HepG2 (cell line): ENCODE measurements around the gene LBR. TPM values are rescaled to one million over a fixed set of nuclear protein-coding genes. Genes with fewer than 3 reads are reported as not detected.

Experiments
- ARID4A ChIP-seq: sonication (generic); formaldehyde crosslinking; IDR thresholded peaks from 2 replicates; pipeline ENCODE4 v1.5.0; 2020; ENCODE audit warnings: mild to moderate bottlenecking, missing genetic modification reagents, borderline replicate concordance
- ATF2 ChIP-seq: sonication (generic); formaldehyde crosslinking; IDR thresholded peaks from 2 replicates; pipeline ENCODE4 v1.4.0; 2020; ENCODE audit warnings: missing genetic modification reagents
- DR1 ChIP-seq: sonication (generic); formaldehyde crosslinking; IDR thresholded peaks from 2 replicates; pipeline ENCODE4 v1.8.0; 2021; ENCODE audit warnings: mild to moderate bottlenecking, missing genetic modification reagents, inconsistent platforms
- HMG20A ChIP-seq: IDR thresholded peaks from 2 replicates; pipeline ENCODE4 v1.6.1; 2016; ENCODE audit warnings: borderline replicate concordance
- JUN ChIP-seq: sonication (generic); formaldehyde crosslinking; IDR thresholded peaks from 2 replicates; pipeline ENCODE4 v1.4.0; 2020; ENCODE audit warnings: mild to moderate bottlenecking, missing genetic modification reagents
- LCORL ChIP-seq, 2 experiments: fragments of 450-650 bp in 1 of 2; sonication (generic) in 1 of 2; formaldehyde crosslinking in 1 of 2; IDR thresholded peaks; 2 replicates each; pipeline versions ENCODE4 v1.5.0 to v1.6.1; 2017 to 2020; ENCODE audit warnings: antibody characterized with exemption in 1 of 2, missing genetic modification reagents in 1 of 2
- SMYD3 ChIP-seq: sonication (generic); formaldehyde crosslinking; IDR thresholded peaks from 2 replicates; pipeline ENCODE4 v1.8.1; 2023; ENCODE audit warnings: mild to moderate bottlenecking, missing genetic modification reagents
- TRIM24 ChIP-seq: sonication (generic); formaldehyde crosslinking; IDR thresholded peaks from 2 replicates; pipeline ENCODE4 v1.8.0; 2022; ENCODE audit warnings: mild to moderate bottlenecking, missing genetic modification reagents
- ZBTB20 ChIP-seq: sonication (generic); formaldehyde crosslinking; IDR thresholded peaks from 2 replicates; pipeline ENCODE4 v1.8.1; 2023; ENCODE audit warnings: missing genetic modification reagents, low read depth, mild to moderate bottlenecking, borderline replicate concordance
- ZBTB21 ChIP-seq: sonication (generic); formaldehyde crosslinking; IDR thresholded peaks from 2 replicates; pipeline ENCODE4 v1.4.0; 2020; ENCODE audit warnings: missing genetic modification reagents
- ZNF160 ChIP-seq: sonication (generic); formaldehyde crosslinking; IDR thresholded peaks from 2 replicates; pipeline ENCODE4 v1.8.0; 2022; ENCODE audit warnings: mild to moderate bottlenecking, inconsistent platforms, missing genetic modification reagents
- ZNF451 ChIP-seq: sonication (generic); formaldehyde crosslinking; IDR thresholded peaks from 2 replicates; pipeline ENCODE4 v1.5.0; 2020; ENCODE audit warnings: mild to moderate bottlenecking, missing genetic modification reagents
- ZNF766 ChIP-seq: sonication (generic); formaldehyde crosslinking; IDR thresholded peaks from 2 replicates; pipeline ENCODE4 v1.5.0; 2020; ENCODE audit warnings: missing genetic modification reagents, borderline replicate concordance
- ZNF768 ChIP-seq: sonication (generic); formaldehyde crosslinking; IDR thresholded peaks from 2 replicates; pipeline ENCODE4 v1.4.0; 2020; ENCODE audit warnings: missing genetic modification reagents
- ZSCAN25 ChIP-seq: sonication (generic); formaldehyde crosslinking; IDR thresholded peaks from 2 replicates; pipeline ENCODE4 v1.8.0; 2022; ENCODE audit warnings: mild to moderate bottlenecking, missing genetic modification reagents
- polyA plus RNA-seq, 8 experiments: library from polyadenylated mRNA; depleted of rRNA in 3 of 8; stranded (reverse) in 7 of 8; unstranded in 1 of 8; fragments of >200 nt; fragmentation: Illumina TruSeq in 4 of 8; extraction: Trizol in 4 of 8; gene quantifications; 2 replicates each; pipeline versions ENCODE4 v1.2.1 to v1.2.3, GENCODE V29; 2011 to 2016; ENCODE audit warnings: low read depth in 4 of 8, missing spikeins in 1 of 8, mixed read lengths in 1 of 8; ENCODE audit not compliant: insufficient read depth in 1 of 8
- total RNA-seq, 5 experiments: library from RNA; depleted of rRNA; stranded (reverse); fragments of >200 nt; fragmentation: Illumina TruSeq; extraction: Trizol; gene quantifications; 2 replicates each; pipeline ENCODE4 v1.2.3, GENCODE V29; 2016; ENCODE audit warnings: low read depth in 1 of 5
- TF ChIP-seq, protein P1 (sequence below): IDR thresholded peaks from 2 replicates; pipeline ENCODE4 v1.6.1; 2016; ENCODE audit warnings: control low read depth
- TF ChIP-seq, protein P2 (sequence below): sonication (generic); formaldehyde crosslinking; IDR thresholded peaks from 2 replicates; pipeline ENCODE4 v1.4.0; 2020; ENCODE audit warnings: mild to moderate bottlenecking, missing genetic modification reagents

The LBR gene
- total and polyA plus RNA-seq, 2 of the 13 experiments (the other 11 are each of a cell fraction or from before 2014, with no cell fraction given), result 38.9 to 76.7 TPM

DNA sequence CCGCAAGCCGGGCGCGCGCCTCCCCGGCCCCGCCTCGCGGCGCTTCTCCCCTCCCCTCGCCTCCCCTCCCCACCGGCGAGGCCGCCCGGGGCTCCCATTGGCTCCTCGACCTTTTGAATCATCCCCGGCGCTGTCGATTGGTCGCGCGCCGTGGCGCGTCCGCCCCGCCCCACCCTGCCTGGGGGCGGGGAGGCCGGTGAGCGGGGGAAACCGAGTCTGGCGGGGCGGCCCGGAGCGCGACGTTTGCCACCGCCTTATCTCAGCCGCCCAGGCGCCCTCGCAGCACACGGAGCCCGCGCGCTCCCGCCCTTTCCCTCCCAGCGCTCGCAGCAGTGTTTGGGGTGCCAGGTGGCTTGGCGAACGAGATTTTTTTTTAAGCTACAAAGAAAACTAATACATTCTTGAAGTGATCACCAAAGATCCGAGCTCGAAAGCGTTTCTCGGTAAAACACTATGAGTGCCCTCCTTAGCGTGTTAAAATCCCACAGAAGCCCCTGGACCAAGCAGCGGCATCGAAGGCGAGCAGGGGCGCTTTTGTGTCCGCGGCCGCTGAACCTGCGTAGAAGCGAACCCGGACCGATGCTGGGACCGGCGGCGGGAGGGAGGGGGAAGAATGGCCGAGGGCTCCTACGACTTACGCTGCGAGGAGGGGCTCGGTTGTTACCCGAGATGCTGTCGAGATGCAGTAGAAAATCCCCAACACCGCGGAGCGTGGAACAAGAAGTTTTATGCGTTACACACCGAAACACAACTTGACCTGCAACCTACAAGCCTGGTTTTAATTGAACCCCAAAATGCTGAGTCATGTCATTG lies 436 bp upstream of the LBR start (continued):
- no peak for TF ChIP-seq ZNF766
- TF ChIP-seq HMG20A (CRISPR knock-in tag), result no peak
- TF ChIP-seq, protein P1, sequence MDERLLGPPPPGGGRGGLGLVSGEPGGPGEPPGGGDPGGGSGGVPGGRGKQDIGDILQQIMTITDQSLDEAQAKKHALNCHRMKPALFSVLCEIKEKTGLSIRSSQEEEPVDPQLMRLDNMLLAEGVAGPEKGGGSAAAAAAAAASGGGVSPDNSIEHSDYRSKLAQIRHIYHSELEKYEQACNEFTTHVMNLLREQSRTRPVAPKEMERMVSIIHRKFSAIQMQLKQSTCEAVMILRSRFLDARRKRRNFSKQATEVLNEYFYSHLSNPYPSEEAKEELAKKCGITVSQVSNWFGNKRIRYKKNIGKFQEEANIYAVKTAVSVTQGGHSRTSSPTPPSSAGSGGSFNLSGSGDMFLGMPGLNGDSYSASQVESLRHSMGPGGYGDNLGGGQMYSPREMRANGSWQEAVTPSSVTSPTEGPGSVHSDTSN, result no peak
- no peak for TF ChIP-seq ZNF451 (CRISPR knock-in tag)
- no peak for TF ChIP-seq JUN
- peak; percentile 37 for TF ChIP-seq ARID4A (CRISPR knock-in tag)
- no peak; the same call in 1 of the 2 replicates for TF ChIP-seq ZBTB20
- no peak for TF ChIP-seq LCORL (IDR thresholded peaks at IDR 0.05)
- no peak for TF ChIP-seq LCORL (CRISPR knock-in tag; IDR thresholded peaks at IDR 0.05)
- TF ChIP-seq DR1, result no peak
- TF ChIP-seq ZNF768, result no peak
- TF ChIP-seq ATF2 (CRISPR knock-in tag), result no peak
- peak; percentile 25; the same call in 1 of the 2 replicates for TF ChIP-seq ZNF160
- TF ChIP-seq SMYD3 (CRISPR knock-in tag), result no peak
- no peak for TF ChIP-seq ZBTB21
- TF ChIP-seq TRIM24 (CRISPR knock-in tag), result no peak
- TF ChIP-seq, protein P2, sequence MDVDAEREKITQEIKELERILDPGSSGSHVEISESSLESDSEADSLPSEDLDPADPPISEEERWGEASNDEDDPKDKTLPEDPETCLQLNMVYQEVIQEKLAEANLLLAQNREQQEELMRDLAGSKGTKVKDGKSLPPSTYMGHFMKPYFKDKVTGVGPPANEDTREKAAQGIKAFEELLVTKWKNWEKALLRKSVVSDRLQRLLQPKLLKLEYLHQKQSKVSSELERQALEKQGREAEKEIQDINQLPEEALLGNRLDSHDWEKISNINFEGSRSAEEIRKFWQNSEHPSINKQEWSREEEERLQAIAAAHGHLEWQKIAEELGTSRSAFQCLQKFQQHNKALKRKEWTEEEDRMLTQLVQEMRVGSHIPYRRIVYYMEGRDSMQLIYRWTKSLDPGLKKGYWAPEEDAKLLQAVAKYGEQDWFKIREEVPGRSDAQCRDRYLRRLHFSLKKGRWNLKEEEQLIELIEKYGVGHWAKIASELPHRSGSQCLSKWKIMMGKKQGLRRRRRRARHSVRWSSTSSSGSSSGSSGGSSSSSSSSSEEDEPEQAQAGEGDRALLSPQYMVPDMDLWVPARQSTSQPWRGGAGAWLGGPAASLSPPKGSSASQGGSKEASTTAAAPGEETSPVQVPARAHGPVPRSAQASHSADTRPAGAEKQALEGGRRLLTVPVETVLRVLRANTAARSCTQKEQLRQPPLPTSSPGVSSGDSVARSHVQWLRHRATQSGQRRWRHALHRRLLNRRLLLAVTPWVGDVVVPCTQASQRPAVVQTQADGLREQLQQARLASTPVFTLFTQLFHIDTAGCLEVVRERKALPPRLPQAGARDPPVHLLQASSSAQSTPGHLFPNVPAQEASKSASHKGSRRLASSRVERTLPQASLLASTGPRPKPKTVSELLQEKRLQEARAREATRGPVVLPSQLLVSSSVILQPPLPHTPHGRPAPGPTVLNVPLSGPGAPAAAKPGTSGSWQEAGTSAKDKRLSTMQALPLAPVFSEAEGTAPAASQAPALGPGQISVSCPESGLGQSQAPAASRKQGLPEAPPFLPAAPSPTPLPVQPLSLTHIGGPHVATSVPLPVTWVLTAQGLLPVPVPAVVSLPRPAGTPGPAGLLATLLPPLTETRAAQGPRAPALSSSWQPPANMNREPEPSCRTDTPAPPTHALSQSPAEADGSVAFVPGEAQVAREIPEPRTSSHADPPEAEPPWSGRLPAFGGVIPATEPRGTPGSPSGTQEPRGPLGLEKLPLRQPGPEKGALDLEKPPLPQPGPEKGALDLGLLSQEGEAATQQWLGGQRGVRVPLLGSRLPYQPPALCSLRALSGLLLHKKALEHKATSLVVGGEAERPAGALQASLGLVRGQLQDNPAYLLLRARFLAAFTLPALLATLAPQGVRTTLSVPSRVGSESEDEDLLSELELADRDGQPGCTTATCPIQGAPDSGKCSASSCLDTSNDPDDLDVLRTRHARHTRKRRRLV (CRISPR knock-in tag), result no peak
- TF ChIP-seq ZSCAN25 (CRISPR knock-in tag), result no peak
